Measurements from ENCODE around the gene PXMP4. TPM values are rescaled to one million over a fixed set of nuclear protein-coding genes. Genes with fewer than 3 reads are reported as not detected.

PXMP4 gene
- total and polyA plus RNA-seq, 9 of the 15 experiments (the other 6 are each of a cell fraction or from before 2014, with no cell fraction given) = 4.8 to 29.1 (median 6.8) TPM

DNA sequence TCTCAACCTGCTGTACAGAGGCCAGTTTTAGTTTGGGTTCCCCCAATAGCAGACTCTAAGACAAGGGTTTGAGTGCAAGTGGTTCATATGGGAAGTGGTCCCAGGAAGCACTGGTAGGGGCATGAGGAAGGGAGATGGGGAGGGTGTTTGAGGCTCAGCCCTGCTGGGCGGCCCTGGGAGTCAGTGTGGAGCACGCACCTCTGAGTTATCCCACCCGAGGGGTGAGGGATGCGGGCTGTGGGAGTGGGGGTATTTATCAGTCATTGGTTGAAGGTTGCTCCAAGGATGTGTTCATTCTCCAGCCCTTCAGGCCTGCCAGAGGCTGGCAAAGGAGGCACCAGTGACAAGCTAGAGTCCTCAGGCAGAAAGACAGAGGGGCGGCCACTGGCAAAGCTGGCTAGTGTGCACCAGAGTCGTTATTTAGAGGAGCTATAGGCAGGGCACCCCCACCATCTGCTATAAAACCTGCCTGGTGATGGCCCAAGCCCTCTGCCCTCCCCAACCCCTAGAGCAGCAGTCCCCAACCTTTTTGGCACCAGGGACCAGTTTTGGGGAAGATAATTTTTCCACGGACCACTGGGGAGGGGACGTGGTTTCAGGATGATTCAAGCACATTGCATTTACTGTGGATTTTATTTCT, 16.5 kb downstream of the PXMP4 start:
- Histone ChIP-seq H3K27me3 (ENCODE audit: control insufficient read depth in 2 of 2, insufficient read depth in 2 of 2, low read length in 2 of 2) (no peaks in the 10 kb centered on the region; a peak in 1 of 5 replicates), H3K27ac (ENCODE audit: extremely low read depth, low read depth, low read length) (no peak overlapping the region), H2AFZ (ENCODE audit: low read depth, low read length) (no peak overlapping the region), H3K4me3 (no peak overlapping the region), H4K20me1 (replicated peaks; ENCODE audit: control insufficient read depth, insufficient read depth, low read length) (no peaks in the 10 kb centered on the region), H3K9me3 (replicated peaks; ENCODE audit: control insufficient read depth, insufficient read depth, low read depth, low read length) (no peaks in the 10 kb centered on the region), H3K9me1 (ENCODE audit: control insufficient read depth, insufficient read depth, low read length) (peaks cover 4% of the 10 kb centered on the region), H3K4me2 (ENCODE audit: insufficient read depth, low read length) (no peak overlapping the region), H3K4me1 (replicated peaks in 1 of 2; ENCODE audit: control insufficient read depth in 2 of 2, insufficient read depth in 2 of 2, low read length in 2 of 2) (no peaks in the 10 kb centered on the region; a peak in 1 of 5 replicates), H3K9ac (ENCODE audit: insufficient read depth in 1 of 2, low read depth in 2 of 2, low read length in 2 of 2) (no peak overlapping the region; a peak in 1 of 4 replicates), H3K36me3 (ENCODE audit: control insufficient read depth, insufficient read depth, low read length) (peaks cover 13% of the 10 kb centered on the region; the same call in 2 of the 3 replicates), H3K79me2 (ENCODE audit: control insufficient read depth, insufficient read depth, low read length) (no peaks in the 10 kb centered on the region)
- in situ Hi-C loops (cut with MboI) (no loop called here), intact Hi-C loops (cut with micrococcal nuclease) (no loop called here)
- CTCF ChIA-PET (ENCODE audit: low intra/inter-chr PET ratio) = no interaction called here
- BruUV-seq (replicated peaks) = no TSS peak
- DNase-seq (ENCODE audit: extremely low read depth in 1 of 4, low spot score in 3 of 4) = no peak
- POLR2A ChIA-PET = interaction anchor here (0.9 to 1.3 kb wide), 2 partner anchors 10 to 31 kb away, joined by 3 to 4 read pairs; no protein-coding TSS in a partner anchor
- FAIRE-seq = no peak
- ATAC-seq = no peak; the same call in 2 of the 3 replicates
- WGBS (ENCODE audit: insufficient coverage, low coverage, missing lambda C conversion rate) = 74% methylated on average over 8 of the region's 8 CpGs
- TF ChIP-seq RFX5 (IDR thresholded peaks at IDR 0.05; ENCODE audit: low read depth, low read length) = no peak
- no peak for TF ChIP-seq PHF21A (IDR thresholded peaks at IDR 0.05; ENCODE audit: borderline replicate concordance, low read depth)
- TF ChIP-seq ZKSCAN8 (CRISPR knock-in tag; IDR thresholded peaks at IDR 0.05) = no peak
- TF ChIP-seq KAT2B (IDR thresholded peaks at IDR 0.05; ENCODE audit: low read depth, low read length) = no peak
- no peak for TF ChIP-seq ZBTB33 (CRISPR knock-in tag; IDR thresholded peaks at IDR 0.05)
- TF ChIP-seq ZNF76 (CRISPR knock-in tag; IDR thresholded peaks at IDR 0.05; ENCODE audit: borderline replicate concordance) = no peak
- no peak for TF ChIP-seq KLF1 (tag; IDR thresholded peaks at IDR 0.05)
- no peak for TF ChIP-seq SRF (CRISPR knock-in tag; IDR thresholded peaks at IDR 0.05)
- no peak for TF ChIP-seq CSDE1 (IDR thresholded peaks at IDR 0.05)
- no peak for TF ChIP-seq JUND (IDR thresholded peaks at IDR 0.05; ENCODE audit: borderline replicate concordance, low read depth, low read length)
- no peak for TF ChIP-seq JUND (tag; IDR thresholded peaks at IDR 0.05; ENCODE audit: borderline replicate concordance, low read depth, low read length)
- TF ChIP-seq ZNF212 (CRISPR knock-in tag; IDR thresholded peaks at IDR 0.05) = no peak
- TF ChIP-seq SP2 (IDR thresholded peaks at IDR 0.05; ENCODE audit: extremely low read depth, low read depth, low read length, poor library complexity, severe bottlenecking) = no peak
- TF ChIP-seq HDGF (IDR thresholded peaks at IDR 0.05) = no peak
